ENCODE data around the gene TANC1. TPM values are rescaled to one million over a fixed set of nuclear protein-coding genes. Genes with fewer than 3 reads are reported as not detected.

Gene TANC1
- total RNA-seq, 1 experiment from 2014 or later = 18.6 TPM

GRCh38 chr2:159256159-159256558, 287.7 kb downstream of the TANC1 start:
- DNase-seq (ENCODE audit: low spot score) = no peak

DNA sequence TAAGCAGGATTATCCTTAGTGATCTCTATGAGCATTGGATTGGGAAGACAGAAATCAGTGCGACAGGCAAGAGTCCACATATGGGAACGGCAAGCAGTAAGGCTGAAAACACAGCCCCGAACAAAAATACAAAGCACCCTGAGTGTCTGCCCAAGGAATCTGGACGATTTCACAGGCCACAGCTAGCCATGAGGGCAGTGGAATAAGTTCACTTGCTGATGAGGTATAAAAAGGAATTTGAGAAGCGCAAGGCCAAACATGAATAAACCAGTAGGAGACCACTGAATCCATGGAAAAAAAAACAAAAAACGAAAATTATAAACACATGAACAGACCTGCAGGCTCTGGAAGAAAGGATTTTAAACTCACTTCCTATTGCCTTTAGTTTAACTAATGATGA, 293.8 kb downstream of the TANC1 start:
- DNase-seq (ENCODE audit: low spot score) = no peak

DNA sequence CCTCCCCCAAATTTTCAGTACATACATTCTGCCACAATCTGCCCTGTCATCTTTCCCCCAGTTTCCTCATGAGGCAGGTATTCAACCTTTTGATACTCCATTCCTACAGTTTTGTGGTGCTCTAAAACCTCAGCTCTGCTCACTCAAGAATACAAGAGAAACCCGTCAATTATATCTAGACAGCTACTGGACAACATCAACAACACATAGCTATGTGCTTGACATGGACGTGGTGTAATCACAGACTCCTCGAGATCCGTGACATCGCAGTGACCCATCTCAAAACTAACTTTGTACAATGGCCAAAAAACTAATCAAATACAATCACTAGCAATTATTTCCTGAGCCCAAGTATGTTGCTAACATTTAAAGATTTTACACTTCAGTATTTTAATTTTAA, 294.5 kb downstream of the TANC1 start:
- no peak for DNase-seq (ENCODE audit: low spot score)

DNA sequence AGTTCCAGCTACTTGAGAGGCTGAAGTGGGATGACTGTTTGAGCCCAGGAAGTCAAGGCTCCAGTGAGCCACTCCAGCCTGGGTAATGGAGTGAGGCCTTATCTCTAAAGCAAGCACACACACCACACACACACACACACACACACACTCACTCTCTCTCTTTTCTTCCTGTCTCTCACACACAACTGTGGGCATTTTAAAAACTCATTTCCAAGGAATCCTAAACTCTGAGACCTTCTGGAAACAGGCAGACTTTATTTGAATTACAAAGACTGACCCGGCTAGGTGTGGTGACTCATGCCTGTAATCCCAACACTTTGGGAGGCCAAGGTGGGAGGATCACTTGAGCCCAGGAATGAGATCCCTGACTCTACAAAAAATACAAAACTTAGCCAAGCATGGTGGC, 296.7 kb downstream of the TANC1 start:
- DNase-seq (ENCODE audit: low spot score) = no peak

- DNase-seq (ENCODE audit: low spot score) = no peak
Measured at GRCh38 chr2:159266554-159266953, 298.1 kb downstream of the TANC1 start.

DNA sequence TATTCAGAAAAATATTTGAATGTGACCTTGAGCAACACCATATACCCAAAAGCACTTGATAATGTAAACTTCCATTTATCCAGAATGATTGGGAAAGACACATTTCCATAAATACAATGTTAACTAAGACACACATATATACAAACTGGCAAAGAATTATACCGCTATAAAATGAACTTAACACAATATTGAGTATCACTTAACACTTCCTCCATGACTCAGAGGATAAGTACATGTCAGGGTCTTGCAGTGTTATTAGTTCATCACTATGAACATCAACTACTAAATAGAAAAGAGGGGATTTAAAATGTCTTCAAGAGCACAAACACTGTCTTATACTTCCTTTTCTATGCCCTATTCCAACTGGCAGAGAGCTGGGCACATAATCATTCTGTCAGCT, 299.5 kb downstream of the TANC1 start:
- DNase-seq (ENCODE audit: low spot score) = no peak

DNA sequence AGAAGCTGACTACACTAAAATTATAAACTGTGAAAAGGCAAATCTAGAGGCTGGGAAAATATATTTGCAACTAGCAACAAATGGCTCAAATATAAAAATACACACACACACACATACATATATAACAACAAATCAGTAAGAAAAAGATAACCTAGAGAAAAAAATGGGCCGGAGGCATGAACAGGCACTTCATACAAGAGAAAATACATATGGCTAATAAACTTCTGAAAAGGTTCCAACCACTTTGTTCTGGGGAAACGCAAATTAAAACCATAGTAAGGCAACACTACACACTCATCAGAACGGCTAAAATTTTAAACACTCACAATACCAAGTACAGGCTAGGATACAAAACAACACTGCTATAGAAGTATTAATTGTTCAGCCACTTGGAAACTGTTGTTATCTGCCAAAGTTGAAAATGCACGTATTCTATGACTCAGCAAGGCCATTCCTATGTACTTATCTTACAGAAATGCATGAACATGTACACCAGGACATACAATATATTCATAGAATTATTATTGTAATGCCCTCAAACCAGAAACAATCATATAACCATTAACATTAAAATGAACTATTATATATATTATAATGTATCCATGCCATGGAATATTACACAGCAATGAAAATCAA, 302.4 kb downstream of the TANC1 start:
- no peak for DNase-seq (ENCODE audit: low spot score)

DNA sequence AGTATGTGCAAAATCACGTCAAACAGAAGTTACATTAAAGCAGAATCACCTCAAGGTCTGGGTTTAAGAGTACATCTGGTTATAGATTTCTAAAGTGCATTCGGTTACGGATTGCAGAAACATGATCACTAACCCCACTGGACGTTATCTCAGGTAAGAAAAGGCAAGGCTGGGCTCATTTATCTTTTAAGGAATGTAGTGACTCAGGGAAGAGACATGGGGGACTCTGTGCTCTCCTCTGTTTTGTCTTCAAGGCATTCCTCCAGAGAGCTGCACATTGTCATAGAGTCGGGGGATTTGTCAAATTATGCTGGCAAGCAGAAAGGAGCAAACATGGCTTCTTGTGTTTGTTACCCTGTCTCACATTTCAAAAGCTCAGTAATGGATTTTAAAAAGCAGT, 303.7 kb downstream of the TANC1 start:
- no peak for DNase-seq (ENCODE audit: low spot score)

DNA sequence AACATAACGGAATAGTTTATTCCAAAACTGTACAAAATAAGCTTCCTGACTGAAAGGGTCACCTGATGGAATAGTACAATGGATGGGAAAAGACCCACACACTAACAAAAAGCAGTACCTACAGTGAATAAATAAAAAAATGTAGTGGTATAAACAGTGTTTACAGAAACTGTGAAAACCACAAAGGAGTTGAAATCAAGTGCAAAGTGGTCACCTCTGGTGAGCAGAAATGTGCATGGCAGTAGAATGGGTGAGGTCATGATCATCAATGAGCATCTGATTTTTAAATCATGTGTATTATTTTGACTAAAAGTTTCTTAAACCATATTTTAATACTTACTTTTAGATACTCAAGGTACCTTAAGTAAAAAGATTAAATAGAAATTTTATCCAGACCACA, 306.7 kb downstream of the TANC1 start:
- DNase-seq (ENCODE audit: low spot score) = no peak

DNA sequence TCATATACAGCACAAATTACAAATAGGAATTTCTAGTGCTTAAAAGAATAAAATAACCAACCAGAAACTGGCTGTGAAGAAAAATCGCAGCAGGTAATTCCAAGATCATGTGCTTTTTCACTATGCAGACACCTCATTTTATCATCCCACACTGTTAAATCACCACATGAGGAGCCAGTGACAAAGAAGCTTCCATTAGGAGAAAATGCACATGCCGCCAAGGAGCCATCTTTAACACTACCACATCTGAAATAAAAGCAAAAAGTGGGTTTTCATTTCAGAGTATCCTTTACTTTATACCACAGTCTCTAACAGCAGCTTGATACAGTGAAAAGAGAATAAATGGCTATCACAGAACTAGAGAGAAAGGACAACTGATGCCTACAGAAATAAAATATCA, 311.3 kb downstream of the TANC1 start:
- DNase-seq (ENCODE audit: low spot score) = no peak

- no peak for DNase-seq (ENCODE audit: low spot score)
Measured at GRCh38 chr2:159281002-159281401, 312.6 kb downstream of the TANC1 start.

Small RNA genes lying within 50 kb of the gene (small RNA-seq; reads per million reads assigned to genes)
- not detected for gene MIR6888
- gene RNU2-21P = 0.36 reads per million
- not detected for gene RNU6-580P

Other genes with a start within 250 kb of the TANC1 start
- gene DAPL1, start 173.3 kb upstream of the TANC1 start, total RNA-seq (2014; rRNA removed; shearing (Covaris generic)) = not detected in 2 replicates

Measured in HT-29 (cell line).